ENCODE data around the gene IL5.
"Not testable (repeated sequence)": the region's sequence is repeated elsewhere in the genome, so short reads cannot be mapped to it uniquely, and the experiment has no call there.

IL5 gene

DNA sequence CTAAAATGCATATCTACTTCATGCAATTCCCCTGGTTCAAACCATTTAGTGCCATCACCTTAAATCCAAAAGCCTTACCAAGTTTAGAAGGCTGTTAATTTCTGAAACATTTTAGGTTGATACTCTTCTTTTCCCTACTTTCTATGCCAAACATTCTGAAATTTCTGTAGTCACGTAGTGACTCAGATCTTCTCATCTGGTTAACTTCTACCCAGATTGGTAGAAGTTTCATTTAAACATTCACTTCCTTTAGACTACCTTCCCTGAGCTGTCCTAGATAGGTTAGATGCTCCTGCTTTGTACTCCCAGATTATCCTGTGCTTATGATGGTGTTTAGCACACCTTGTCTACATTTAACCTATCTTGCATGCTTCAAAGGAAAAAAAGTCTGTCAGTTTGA, 23.3 kb upstream of the IL5 start:
- no peaks in the 10 kb centered on the region for H3F3A ChIP-seq (ENCODE audit: control insufficient read depth, insufficient read depth)
- 0 out of 2 replicates have a peak, but pooled peaks cover 3% of the 10 kb centered on the region for H3K9me3 ChIP-seq (ENCODE audit: control insufficient read depth, insufficient read depth, low read length)
- no peak overlapping the region for H3K4me2 ChIP-seq (ENCODE audit: low read length)
- H3K27me3 ChIP-seq (ENCODE audit: control insufficient read depth, low read length): no peaks in the 10 kb centered on the region
- TF ChIP-seq EZH2phosphoT487 (IDR thresholded peaks at IDR 0.05; ENCODE audit: borderline replicate concordance, low read length): no peak
- TF ChIP-seq, protein P1, sequence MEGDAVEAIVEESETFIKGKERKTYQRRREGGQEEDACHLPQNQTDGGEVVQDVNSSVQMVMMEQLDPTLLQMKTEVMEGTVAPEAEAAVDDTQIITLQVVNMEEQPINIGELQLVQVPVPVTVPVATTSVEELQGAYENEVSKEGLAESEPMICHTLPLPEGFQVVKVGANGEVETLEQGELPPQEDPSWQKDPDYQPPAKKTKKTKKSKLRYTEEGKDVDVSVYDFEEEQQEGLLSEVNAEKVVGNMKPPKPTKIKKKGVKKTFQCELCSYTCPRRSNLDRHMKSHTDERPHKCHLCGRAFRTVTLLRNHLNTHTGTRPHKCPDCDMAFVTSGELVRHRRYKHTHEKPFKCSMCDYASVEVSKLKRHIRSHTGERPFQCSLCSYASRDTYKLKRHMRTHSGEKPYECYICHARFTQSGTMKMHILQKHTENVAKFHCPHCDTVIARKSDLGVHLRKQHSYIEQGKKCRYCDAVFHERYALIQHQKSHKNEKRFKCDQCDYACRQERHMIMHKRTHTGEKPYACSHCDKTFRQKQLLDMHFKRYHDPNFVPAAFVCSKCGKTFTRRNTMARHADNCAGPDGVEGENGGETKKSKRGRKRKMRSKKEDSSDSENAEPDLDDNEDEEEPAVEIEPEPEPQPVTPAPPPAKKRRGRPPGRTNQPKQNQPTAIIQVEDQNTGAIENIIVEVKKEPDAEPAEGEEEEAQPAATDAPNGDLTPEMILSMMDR (IDR thresholded peaks at IDR 0.05; ENCODE audit: low read depth, low read length, poor library complexity, severe bottlenecking): no peak
- peaks cover 93% of the 10 kb centered on the region for H3K79me2 ChIP-seq (ENCODE audit: control insufficient read depth, low read length)
- H3K4me3 ChIP-seq (ENCODE audit: low read length): no peak overlapping the region
- no peak overlapping the region for H3K27ac ChIP-seq (ENCODE audit: low read depth, low read length)
- H4K20me1 ChIP-seq (ENCODE audit: control insufficient read depth, insufficient read depth, low read depth, low read length): no peaks in the 10 kb centered on the region
- no peaks in the 10 kb centered on the region for H3K4me1 ChIP-seq (ENCODE audit: control insufficient read depth, low read length)
- H3K9me2 ChIP-seq (replicated peaks; ENCODE audit: control insufficient read depth, low read length): no peaks in the 10 kb centered on the region
- H3K36me3 ChIP-seq (ENCODE audit: control insufficient read depth, low read length): peaks cover 96% of the 10 kb centered on the region

DNA sequence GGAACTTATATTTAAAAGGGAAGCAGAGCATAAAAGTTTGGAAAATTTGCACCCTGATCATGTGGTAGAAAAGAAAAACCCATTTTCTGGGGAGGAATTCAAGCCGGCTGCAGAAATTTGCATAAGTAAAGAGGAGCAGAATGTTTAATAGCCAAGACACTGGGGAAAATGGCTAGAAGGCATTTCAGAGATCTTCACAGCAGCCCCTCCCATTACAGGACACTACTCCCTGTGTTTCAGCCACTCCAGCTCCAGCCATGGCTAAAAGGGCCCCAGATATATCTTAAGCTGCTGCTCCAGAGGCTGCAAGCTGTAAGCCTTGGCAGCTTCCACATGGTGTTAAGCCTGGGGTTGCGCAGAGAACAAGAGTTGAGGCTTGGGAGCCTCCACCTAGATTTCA, 21.2 kb upstream of the IL5 start:
- H4K20me1 ChIP-seq (ENCODE audit: control insufficient read depth, insufficient read depth, low read depth, low read length); H3K27ac ChIP-seq (ENCODE audit: low read depth, low read length); H3K9me3 ChIP-seq (ENCODE audit: control insufficient read depth, insufficient read depth, low read length); H3K4me1 ChIP-seq (ENCODE audit: control insufficient read depth, low read length); H3K4me2 ChIP-seq (ENCODE audit: low read length); H3K9me2 ChIP-seq (replicated peaks; ENCODE audit: control insufficient read depth, low read length); H3F3A ChIP-seq (ENCODE audit: control insufficient read depth, insufficient read depth); H3K27me3 ChIP-seq (ENCODE audit: control insufficient read depth, low read length); H3K4me3 ChIP-seq (ENCODE audit: low read length): not testable (repeated sequence)
- peaks cover 95% of the 10 kb centered on the region for H3K36me3 ChIP-seq (ENCODE audit: control insufficient read depth, low read length)
- H3K79me2 ChIP-seq (ENCODE audit: control insufficient read depth, low read length): peaks cover 94% of the 10 kb centered on the region

DNA sequence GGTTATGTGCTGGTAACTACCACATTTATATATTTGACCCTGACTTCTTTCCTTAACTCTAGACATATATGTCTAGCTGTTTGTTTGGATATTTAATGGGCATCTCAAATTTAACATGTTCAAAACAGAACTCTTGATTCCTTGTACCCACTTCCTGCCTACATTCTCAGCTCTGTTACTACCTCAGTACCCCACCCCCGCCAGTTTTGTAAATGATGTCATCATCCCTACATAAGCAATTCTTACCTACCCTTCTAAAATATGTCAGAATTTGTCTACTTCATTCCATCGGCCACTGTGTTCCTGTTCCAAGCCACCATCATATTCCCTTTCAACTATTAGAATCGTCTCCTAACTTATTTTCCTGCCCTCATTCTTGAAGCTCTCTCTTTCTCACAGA, 18.3 kb upstream of the IL5 start:
- Histone ChIP-seq H3K9me2 (replicated peaks; ENCODE audit: control insufficient read depth, low read length) (no peaks in the 10 kb centered on the region), H3K36me3 (ENCODE audit: control insufficient read depth, low read length) (peaks cover 84% of the 10 kb centered on the region), H3K4me3 (ENCODE audit: low read length) (no peak overlapping the region)

DNA sequence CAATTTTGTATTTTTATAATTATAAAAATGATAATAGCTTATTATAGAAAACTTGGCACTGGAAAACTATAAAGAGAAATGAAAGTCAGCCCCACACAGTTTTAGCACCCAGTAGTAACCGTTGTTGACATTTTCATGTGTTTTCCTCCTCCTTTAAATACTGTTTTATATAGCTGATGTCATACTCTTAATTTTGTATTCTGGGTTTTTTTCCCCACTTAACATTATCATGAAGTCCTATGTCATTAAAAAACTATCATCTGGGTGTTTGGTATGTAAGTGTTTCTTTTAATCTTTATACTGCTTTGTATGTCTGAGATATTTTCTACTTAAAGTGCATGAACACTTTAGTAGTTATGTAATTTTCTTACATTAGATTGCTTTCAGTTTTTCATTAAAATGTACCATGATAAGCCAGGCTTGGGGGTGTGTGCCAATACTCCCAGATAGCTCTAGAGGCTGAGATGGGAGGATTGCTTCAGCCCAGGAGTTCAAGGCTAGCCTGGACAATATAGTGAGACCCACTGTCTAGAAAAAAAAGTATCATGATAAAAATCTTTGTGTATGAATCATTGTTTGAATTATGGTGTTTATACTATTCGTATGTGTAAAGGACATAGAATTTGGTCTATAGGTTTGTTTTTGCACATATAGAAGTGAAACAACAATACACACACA, 16.2 kb upstream of the IL5 start:
- TF ChIP-seq EZH2phosphoT487 (IDR thresholded peaks at IDR 0.05; ENCODE audit: borderline replicate concordance, low read length): no peak
- H3K9me2 ChIP-seq (replicated peaks; ENCODE audit: control insufficient read depth, low read length): no peaks in the 10 kb centered on the region
- H4K20me1 ChIP-seq (ENCODE audit: control insufficient read depth, insufficient read depth, low read depth, low read length): no peaks in the 10 kb centered on the region
- no peaks in the 10 kb centered on the region for H3K27me3 ChIP-seq (ENCODE audit: control insufficient read depth, low read length)
- H3K4me3 ChIP-seq (ENCODE audit: low read length): no peak overlapping the region
- H3K36me3 ChIP-seq (ENCODE audit: control insufficient read depth, low read length): peaks cover 64% of the 10 kb centered on the region
- H3K4me1 ChIP-seq (ENCODE audit: control insufficient read depth, low read length): peaks cover 17% of the 10 kb centered on the region
- no peak overlapping the region for H3K4me2 ChIP-seq (ENCODE audit: low read length)
- no peak overlapping the region for H3K27ac ChIP-seq (ENCODE audit: low read depth, low read length)
- H3K9me3 ChIP-seq (ENCODE audit: control insufficient read depth, insufficient read depth, low read length): 0 out of 2 replicates have a peak, but pooled peaks cover 3% of the 10 kb centered on the region
- H3F3A ChIP-seq (ENCODE audit: control insufficient read depth, insufficient read depth): no peaks in the 10 kb centered on the region
- peaks cover 84% of the 10 kb centered on the region for H3K79me2 ChIP-seq (ENCODE audit: control insufficient read depth, low read length)

More for the DNA sequence above, 18.3 kb upstream of the IL5 start:
- no peaks in the 10 kb centered on the region for H4K20me1 ChIP-seq (ENCODE audit: control insufficient read depth, insufficient read depth, low read depth, low read length)
- no peak overlapping the region for H3K27ac ChIP-seq (ENCODE audit: low read depth, low read length)
- peaks cover 97% of the 10 kb centered on the region for H3K79me2 ChIP-seq (ENCODE audit: control insufficient read depth, low read length)
- no peaks in the 10 kb centered on the region for H3F3A ChIP-seq (ENCODE audit: control insufficient read depth, insufficient read depth)
- no peaks in the 10 kb centered on the region for H3K27me3 ChIP-seq (ENCODE audit: control insufficient read depth, low read length)
- H3K9me3 ChIP-seq (ENCODE audit: control insufficient read depth, insufficient read depth, low read length): 0 out of 2 replicates have a peak, but pooled peaks cover 3% of the 10 kb centered on the region
- H3K4me2 ChIP-seq (ENCODE audit: low read length): no peak overlapping the region
- TF ChIP-seq EZH2phosphoT487 (IDR thresholded peaks at IDR 0.05; ENCODE audit: borderline replicate concordance, low read length): no peak
- TF ChIP-seq, protein P1 (IDR thresholded peaks at IDR 0.05; ENCODE audit: low read depth, low read length, poor library complexity, severe bottlenecking): no peak
- H3K4me1 ChIP-seq (ENCODE audit: control insufficient read depth, low read length): peaks cover 10% of the 10 kb centered on the region
